Suprapubic skin (tissue), 3 donors: Measurements from ENCODE around the gene EPC2.

ENCODE experiments used
- CTCF ChIP-seq, 2 donors: fragments of 200-600 bp in 1 of 2; fragments of 450-650 bp in 1 of 2; sonication (generic) in 1 of 2; IDR thresholded peaks; one replicate each; pipeline ENCODE4 v1.5.1; 2016 to 2019; ENCODE audit warnings: antibody characterized with exemption in 2 of 2, mild to moderate bottlenecking in 1 of 2, moderate library complexity in 1 of 2
- EP300 ChIP-seq: sonication (generic); formaldehyde crosslinking; IDR thresholded peaks from one replicate; pipeline ENCODE4 v1.6.1; 2017; ENCODE audit warnings: antibody characterized with exemption
- POLR2A ChIP-seq, 2 donors: fragments of 450-650 bp; IDR thresholded peaks; one replicate each; pipeline ENCODE4 v1.6.1; 2017; ENCODE audit warnings: antibody characterized with exemption in 2 of 2, mild to moderate bottlenecking in 2 of 2, moderate library complexity in 2 of 2

DNA sequence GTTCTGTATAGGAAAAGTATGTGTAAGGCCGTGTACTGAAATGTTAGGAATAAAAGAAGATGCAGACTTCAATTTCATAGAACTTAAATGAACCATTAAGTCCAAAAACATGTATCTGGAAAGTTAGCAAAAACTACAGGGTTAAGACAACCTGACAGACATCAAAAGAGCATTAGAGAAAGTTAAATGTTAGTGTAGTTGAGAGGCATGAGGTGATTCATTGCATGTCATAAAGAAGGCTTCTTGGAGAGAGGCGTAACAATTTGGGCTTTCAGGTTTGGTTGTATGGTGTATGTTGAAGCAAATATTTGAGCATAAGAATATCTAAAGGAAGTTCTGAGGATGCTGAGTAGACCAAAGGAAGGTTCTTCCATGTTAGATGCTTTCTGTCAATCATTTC, 6.3 kb downstream of the EPC2 start:
- TF ChIP-seq CTCF (IDR thresholded peaks at IDR 0.05) (no peak), POLR2A (IDR thresholded peaks at IDR 0.05) (no peak), EP300 (no peak)
